MCF 10A (cell line): ENCODE measurements around the gene LILRB4. TPM values are rescaled to one million over a fixed set of nuclear protein-coding genes. Genes with fewer than 3 reads are reported as not detected.
"Not testable (repeated sequence)": the region's sequence is repeated elsewhere in the genome, so short reads cannot be mapped to it uniquely, and the experiment has no call there.

ENCODE experiments used
- BruUV-seq: library from RNA; stranded (reverse); fragments of 400-500 nt; replicated peaks from 2 replicates; lab custom pipeline; 2021; lab: Mats Ljungman, UMichigan
- CTCF ChIA-PET: fragments of 300-600 bp; sonication (Branson Sonifier 250); formaldehyde crosslinking; extraction: SDS; loops from one replicate; lab custom pipeline; 2021; ENCODE audit warnings: antibody characterized with exemption, inconsistent platforms; lab: Yijun Ruan, JAX
- POLR2A ChIA-PET: fragments of 300-600, 350-650 bp; sonication (Branson Sonifier 250); formaldehyde crosslinking; extraction: SDS; loops from one replicate; lab custom pipeline; 2020; ENCODE audit warnings: antibody characterized with exemption, inconsistent platforms; lab: Yijun Ruan, JAX
- DNase-seq: peaks from one replicate; pipeline ENCODE4 v3.0.0-alpha.2; 2018; ENCODE audit not compliant: unreplicated experiment
- H3K27ac Mint-ChIP-seq: one replicate; pipeline ENCODE4 v1.8.0; 2022; ENCODE audit warnings: mild to moderate bottlenecking, low read depth, mixed read lengths; ENCODE audit not compliant: unreplicated experiment
- H3K27me3 Mint-ChIP-seq: one replicate; pipeline ENCODE4 v1.8.0; 2022; ENCODE audit warnings: mixed read lengths; ENCODE audit not compliant: insufficient read depth, unreplicated experiment
- H3K36me3 Mint-ChIP-seq: one replicate; pipeline ENCODE4 v1.8.0; 2022; ENCODE audit warnings: mild to moderate bottlenecking, moderate library complexity, mixed read lengths; ENCODE audit not compliant: insufficient read depth, unreplicated experiment
- H3K4me1 Mint-ChIP-seq: one replicate; pipeline ENCODE4 v1.8.0; 2022; ENCODE audit warnings: mixed read lengths; ENCODE audit not compliant: insufficient read depth, unreplicated experiment
- H3K4me3 Mint-ChIP-seq: one replicate; pipeline ENCODE4 v1.8.0; 2022; ENCODE audit warnings: mild to moderate bottlenecking, moderate library complexity, mixed read lengths; ENCODE audit not compliant: unreplicated experiment
- H3K9me3 Mint-ChIP-seq: one replicate; pipeline ENCODE4 v1.8.0; 2022; ENCODE audit warnings: mixed read lengths; ENCODE audit not compliant: unreplicated experiment
- CTCF ChIP-seq: fragments of 200-600 bp; IDR thresholded peaks from one replicate; pipeline ENCODE4 v1.8.0; 2022; ENCODE audit warnings: antibody characterized with exemption, mild to moderate bottlenecking; ENCODE audit not compliant: unreplicated experiment
- intact Hi-C: fragments of 100-400 bp; cut with micrococcal nuclease; formaldehyde crosslinking; loops from 2 replicates; pipeline ENCODE4 v1.14.1; 2022
- total RNA-seq: library from RNA; stranded (reverse); gene quantifications from 2 replicates; pipeline ENCODE4 v1.2.3, GENCODE V29; 2022

The LILRB4 gene
- total RNA-seq, 1 experiment from 2014 or later: not detected

- DNase-seq: no peak
- H3K4me1 Mint-ChIP-seq: no peaks in the 10 kb centered on the region
- peaks cover 23% of the 10 kb centered on the region for H3K9me3 Mint-ChIP-seq
- no peaks in the 10 kb centered on the region for H3K36me3 Mint-ChIP-seq
- intact Hi-C loops: no loop called here
- no peaks in the 10 kb centered on the region for H3K27me3 Mint-ChIP-seq
- TF ChIP-seq CTCF: no peak
- H3K4me3 Mint-ChIP-seq: no peak overlapping the region
- H3K27ac Mint-ChIP-seq: no peak overlapping the region
- ChIA-PET CTCF (no interaction called here), POLR2A (no interaction called here)
- BruUV-seq: no TSS peak
These were observed 32.0 kb upstream of the LILRB4 start for GRCh38 chr19:54630782-54631181.

GRCh38 chr19:54631489-54632337 lies 31.1 kb upstream of the LILRB4 start:
- DNase-seq, POLR2A ChIA-PET, H3K36me3 Mint-ChIP-seq, intact Hi-C loops, H3K27ac Mint-ChIP-seq, BruUV-seq, H3K27me3 Mint-ChIP-seq, CTCF ChIA-PET, H3K4me3 Mint-ChIP-seq, H3K4me1 Mint-ChIP-seq: not testable (repeated sequence)
- H3K9me3 Mint-ChIP-seq: peaks cover 17% of the 10 kb centered on the region

DNA sequence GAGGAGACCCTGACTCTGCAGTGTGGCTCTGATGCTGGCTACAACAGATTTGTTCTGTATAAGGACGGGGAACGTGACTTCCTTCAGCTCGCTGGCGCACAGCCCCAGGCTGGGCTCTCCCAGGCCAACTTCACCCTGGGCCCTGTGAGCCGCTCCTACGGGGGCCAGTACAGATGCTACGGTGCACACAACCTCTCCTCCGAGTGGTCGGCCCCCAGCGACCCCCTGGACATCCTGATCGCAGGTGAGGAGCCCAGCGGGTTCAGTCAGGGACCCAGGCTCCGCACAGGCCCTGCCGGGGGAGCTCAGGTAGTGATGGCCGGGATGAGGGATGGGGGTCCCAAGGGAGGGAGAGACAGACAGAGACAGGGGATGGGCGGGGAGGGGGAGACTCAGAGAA lies 30.3 kb upstream of the LILRB4 start:
- H3K27me3 Mint-ChIP-seq, H3K4me3 Mint-ChIP-seq, DNase-seq, CTCF ChIA-PET, intact Hi-C loops, POLR2A ChIA-PET, BruUV-seq, H3K4me1 Mint-ChIP-seq, H3K36me3 Mint-ChIP-seq, H3K27ac Mint-ChIP-seq: not testable (repeated sequence)
- peaks cover 17% of the 10 kb centered on the region for H3K9me3 Mint-ChIP-seq

GRCh38 chr19:54633401-54633800 lies 29.4 kb upstream of the LILRB4 start:
- peaks cover 10% of the 10 kb centered on the region for H3K9me3 Mint-ChIP-seq
- no TSS peak for BruUV-seq
- H3K27ac Mint-ChIP-seq: no peak overlapping the region
- DNase-seq: no peak
- CTCF ChIA-PET: interaction anchor here (0.8 kb wide), 1 partner anchor 11 kb away, joined by 5 read pairs; no protein-coding TSS in a partner anchor
- H3K36me3 Mint-ChIP-seq: no peaks in the 10 kb centered on the region
- TF ChIP-seq CTCF: no peak
- H3K4me1 Mint-ChIP-seq: no peaks in the 10 kb centered on the region
- H3K4me3 Mint-ChIP-seq: no peak overlapping the region
- H3K27me3 Mint-ChIP-seq: no peaks in the 10 kb centered on the region
- POLR2A ChIA-PET: no interaction called here
- intact Hi-C loops: no loop called here

- H3K27me3 Mint-ChIP-seq, intact Hi-C loops, H3K4me3 Mint-ChIP-seq, CTCF ChIA-PET, H3K4me1 Mint-ChIP-seq, BruUV-seq, H3K27ac Mint-ChIP-seq, H3K36me3 Mint-ChIP-seq, DNase-seq: not testable (repeated sequence)
- POLR2A ChIA-PET: interaction anchor here (0.6 kb wide), 1 partner anchor 90 kb away, joined by 3 read pairs; no protein-coding TSS in a partner anchor
- H3K9me3 Mint-ChIP-seq: peaks cover 12% of the 10 kb centered on the region
These were observed 26.7 kb upstream of the LILRB4 start for GRCh38 chr19:54636081-54636480.
